H9 (cell line): ENCODE results near the gene ARSG. TPM values are rescaled to one million over a fixed set of nuclear protein-coding genes. Genes with fewer than 3 reads are reported as not detected.

Experiments used
- DNase-seq: peaks from one replicate; pipeline ENCODE4 v3.0.0-alpha.2; 2017
- H2AFZ ChIP-seq: one replicate; pipeline ENCODE4 v1.6.1; 2013; ENCODE audit warnings: mild to moderate bottlenecking, low read length, control low read depth, moderate library complexity
- H2AK5ac ChIP-seq: 2 replicates; pipeline ENCODE4 v1.6.1; 2013; ENCODE audit warnings: low read length, control low read depth, mixed read lengths; ENCODE audit not compliant: insufficient read length
- H2BK120ac ChIP-seq: one replicate; pipeline ENCODE4 v1.6.1; 2013; ENCODE audit warnings: low read depth, mild to moderate bottlenecking, low read length, control low read depth, inconsistent platforms; ENCODE audit not compliant: poor library complexity, severe bottlenecking
- H2BK12ac ChIP-seq: 2 replicates; pipeline ENCODE4 v1.6.1; 2013; ENCODE audit warnings: low read length, control low read depth, mixed read lengths, low read depth; ENCODE audit not compliant: insufficient read length
- H2BK15ac ChIP-seq: 2 replicates; pipeline ENCODE4 v1.6.1; 2013; ENCODE audit warnings: low read depth, low read length, control low read depth
- H2BK20ac ChIP-seq: one replicate; pipeline ENCODE4 v1.6.1; 2013; ENCODE audit warnings: low read depth, mild to moderate bottlenecking, low read length, control low read depth, inconsistent platforms; ENCODE audit not compliant: poor library complexity, severe bottlenecking
- H2BK5ac ChIP-seq: 2 replicates; pipeline ENCODE4 v1.6.1; 2013; ENCODE audit warnings: low read length, control low read depth, mixed read lengths; ENCODE audit not compliant: insufficient read length
- H3K14ac ChIP-seq: 2 replicates; pipeline ENCODE4 v1.6.1; 2013; ENCODE audit warnings: low read length, control low read depth; ENCODE audit not compliant: insufficient read depth
- H3K18ac ChIP-seq: 2 replicates; pipeline ENCODE4 v1.6.1; 2013; ENCODE audit warnings: low read depth, mild to moderate bottlenecking, mixed read lengths, low read length, control low read depth; ENCODE audit not compliant: insufficient read length
- H3K23ac ChIP-seq: 2 replicates; pipeline ENCODE4 v1.6.1; 2013; ENCODE audit warnings: low read length, control low read depth, mixed read lengths, low read depth; ENCODE audit not compliant: insufficient read length
- H3K23me2 ChIP-seq: 2 replicates; pipeline ENCODE4 v1.6.1; 2013; ENCODE audit warnings: low read depth, mild to moderate bottlenecking, mixed read lengths, low read length, control low read depth; ENCODE audit not compliant: insufficient read length, poor library complexity, severe bottlenecking
- H3K27ac ChIP-seq: 2 replicates; pipeline ENCODE4 v1.5.1; 2013; ENCODE audit warnings: low read length, control low read depth, mixed read lengths, low read depth; ENCODE audit not compliant: insufficient read length
- H3K27me3 ChIP-seq: 2 replicates; pipeline ENCODE4 v1.6.1; 2013; ENCODE audit warnings: low read length, control low read depth, inconsistent platforms; ENCODE audit not compliant: insufficient read depth
- H3K4ac ChIP-seq: 2 replicates; pipeline ENCODE4 v1.6.1; 2013; ENCODE audit warnings: low read depth, mild to moderate bottlenecking, control low read depth, inconsistent platforms, low read length, moderate library complexity
- H3K4me1 ChIP-seq: 2 replicates; pipeline ENCODE4 v1.6.1; 2013; ENCODE audit warnings: low read length, control low read depth, inconsistent platforms; ENCODE audit not compliant: insufficient read depth
- H3K4me2 ChIP-seq: 2 replicates; pipeline ENCODE4 v1.6.1; 2013; ENCODE audit warnings: low read length, control low read depth, mixed read lengths; ENCODE audit not compliant: insufficient read length, insufficient read depth
- H3K56ac ChIP-seq: 2 replicates; pipeline ENCODE4 v1.6.1; 2013; ENCODE audit warnings: low read depth, mild to moderate bottlenecking, mixed read lengths, low read length, control low read depth; ENCODE audit not compliant: insufficient read length
- H3K79me1 ChIP-seq: 2 replicates; pipeline ENCODE4 v1.6.1; 2013; ENCODE audit warnings: low read depth, mild to moderate bottlenecking, moderate library complexity, low read length, control low read depth, inconsistent platforms; ENCODE audit not compliant: insufficient read depth, poor library complexity, severe bottlenecking
- H3K79me2 ChIP-seq: 2 replicates; pipeline ENCODE4 v1.6.1; 2013; ENCODE audit warnings: low read length, control low read depth, inconsistent platforms; ENCODE audit not compliant: insufficient read depth
- H3K9ac ChIP-seq: 2 replicates; pipeline ENCODE4 v1.6.1; 2013; ENCODE audit warnings: low read length, control low read depth, mixed read lengths; ENCODE audit not compliant: insufficient read length; ENCODE audit errors: extremely low read depth
- H3K9me3 ChIP-seq: one replicate; pipeline ENCODE4 v1.6.1; 2013; ENCODE audit warnings: low read depth, low read length, inconsistent platforms; ENCODE audit not compliant: control insufficient read depth
- H3T11ph ChIP-seq: one replicate; pipeline ENCODE4 v1.6.1; 2013; ENCODE audit warnings: mild to moderate bottlenecking, low read length, control low read depth, inconsistent platforms
- H4K20me1 ChIP-seq: one replicate; pipeline ENCODE4 v1.6.1; 2013; ENCODE audit not compliant: control insufficient read depth, insufficient read length, insufficient read depth
- H4K5ac ChIP-seq: 2 replicates; pipeline ENCODE4 v1.6.1; 2013; ENCODE audit warnings: low read depth, mild to moderate bottlenecking, mixed read lengths, low read length, control low read depth; ENCODE audit not compliant: insufficient read length
- H4K8ac ChIP-seq: replicated peaks from 2 replicates; pipeline ENCODE4 v1.6.1; 2013; ENCODE audit warnings: low read length, control low read depth, mixed read lengths, low read depth; ENCODE audit not compliant: insufficient read length
- H4K91ac ChIP-seq: 2 replicates; pipeline ENCODE4 v1.6.1; 2013; ENCODE audit warnings: low read depth, mild to moderate bottlenecking, moderate library complexity, mixed read lengths, low read length, control low read depth; ENCODE audit not compliant: insufficient read length
- H3K27ac Mint-ChIP-seq, 3 experiments: 2 replicates in 2 of 3; 3 replicates in 1 of 3; pipeline ENCODE4 v1.8.0; 2020 to 2021; ENCODE audit warnings: mixed read lengths in 3 of 3, mild to moderate bottlenecking in 1 of 3, moderate library complexity in 1 of 3
- H3K27me3 Mint-ChIP-seq: 2 replicates; pipeline ENCODE4 v1.8.0; 2021; ENCODE audit warnings: low read depth, mild to moderate bottlenecking, moderate library complexity, mixed read lengths
- H3K36me3 Mint-ChIP-seq, 3 experiments: 2 replicates in 2 of 3; 3 replicates in 1 of 3; pipeline ENCODE4 v1.8.0; 2020 to 2021; ENCODE audit warnings: low read depth in 3 of 3, mixed read lengths in 3 of 3; ENCODE audit not compliant: insufficient read depth in 1 of 3
- H3K4me1 Mint-ChIP-seq, 2 experiments: 2 replicates each; pipeline ENCODE4 v1.8.0; 2020; ENCODE audit warnings: mixed read lengths in 2 of 2
- H3K4me3 Mint-ChIP-seq, 2 experiments: 2 replicates in 1 of 2; 3 replicates in 1 of 2; pipeline ENCODE4 v1.8.0; 2020 to 2021; ENCODE audit warnings: mild to moderate bottlenecking in 2 of 2, mixed read lengths in 2 of 2, moderate library complexity in 1 of 2
- H3K9me3 Mint-ChIP-seq, 2 experiments: 2 replicates in 1 of 2; 3 replicates in 1 of 2; pipeline ENCODE4 v1.8.0; 2020; ENCODE audit warnings: mild to moderate bottlenecking in 2 of 2, mixed read lengths in 2 of 2, moderate library complexity in 1 of 2
- CTCF ChIP-seq: fragments of 200-600 bp; sonication (generic); conservative IDR thresholded peaks from 3 replicates; pipeline ENCODE4 v1.8.0; 2021; ENCODE audit warnings: antibody characterized with exemption, mild to moderate bottlenecking
- WGBS: extraction: QIAGEN DNeasy Blood & Tissue Kit; methylation state at CpG from one replicate; pipeline ENCODE4 v1.1.7; 2013; ENCODE audit warnings: missing lambda C conversion rate, low lambda C conversion rate, mixed read lengths; ENCODE audit not compliant: insufficient read length; ENCODE audit errors: extremely low coverage; 5-methylcytosine and 5-hydroxymethylcytosine counted together
- total RNA-seq: library from RNA; stranded (reverse); gene quantifications from 2 replicates; pipeline ENCODE4 v1.2.1, GENCODE V29; 2021

ARSG gene
- total RNA-seq, 1 experiment from 2014 or later, result 3.6 TPM

- H3K9me3 Mint-ChIP-seq, result peaks cover 0 to 4% of the 10 kb centered on the region in 2 experiments; a peak in 3 of 5 replicates
- H3K36me3 Mint-ChIP-seq, result peaks cover 0 to 2% (median 0%) of the 10 kb centered on the region in 3 experiments; a peak in 1 of 7 replicates
- DNase-seq, result no peak
- H3K4me1 ChIP-seq, result no peaks in the 10 kb centered on the region
- no peak overlapping the region for H3K4me2 ChIP-seq
- no peak overlapping the region for H3K23ac ChIP-seq
- H3K14ac ChIP-seq, result no peak overlapping the region
- H4K20me1 ChIP-seq, result no peaks in the 10 kb centered on the region
- no peaks in the 10 kb centered on the region for H3K27me3 Mint-ChIP-seq
- no peak overlapping the region for H4K8ac ChIP-seq
- H3K18ac ChIP-seq, result no peak overlapping the region
- H2BK5ac ChIP-seq, result no peak overlapping the region
- no peak overlapping the region for H2AFZ ChIP-seq
- H4K5ac ChIP-seq, result no peak overlapping the region
- H4K91ac ChIP-seq, result no peak overlapping the region
- H3K27ac ChIP-seq, result no peak overlapping the region
- no peak overlapping the region for H2BK20ac ChIP-seq
- H3K27ac Mint-ChIP-seq, result no peak overlapping the region
- H3K4me3 Mint-ChIP-seq, result no peak overlapping the region
- no peak overlapping the region for H3K56ac ChIP-seq
- H2AK5ac ChIP-seq, result no peak overlapping the region
- H2BK15ac ChIP-seq, result no peak overlapping the region
- no peaks in the 10 kb centered on the region for H3K9me3 ChIP-seq
- H3K4me1 Mint-ChIP-seq, result peaks cover 13 to 19% of the 10 kb centered on the region in 2 experiments
- no peaks in the 10 kb centered on the region for H3K79me2 ChIP-seq
- no peak overlapping the region for H3T11ph ChIP-seq
- no peak overlapping the region for H3K4ac ChIP-seq
- H3K9ac ChIP-seq, result no peak overlapping the region
- WGBS, result no CpG with 5 or more reads among the region's 8 CpGs
- H2BK12ac ChIP-seq, result no peak overlapping the region
- no peaks in the 10 kb centered on the region for H3K79me1 ChIP-seq
- no peak for TF ChIP-seq CTCF
- no peaks in the 10 kb centered on the region for H3K23me2 ChIP-seq
- no peaks in the 10 kb centered on the region for H3K27me3 ChIP-seq
- H2BK120ac ChIP-seq, result no peak overlapping the region
These were observed 33.5 kb downstream of the ARSG start for GRCh38 chr17:68324654-68325336.
